HEK293 (cell line): ENCODE results near the gene CHMP4B.
A peak's percentile ranks its signal among the peaks of the same experiment; 100 is the strongest.

Experiments used
- CTCF ChIA-PET: fragments of 350-600 bp; formaldehyde crosslinking; extraction: SDS; loops from one replicate; lab custom pipeline; 2021; ENCODE audit warnings: antibody characterized with exemption; lab: Yijun Ruan, JAX
- POLR2A ChIA-PET: fragments of 300-600 bp; formaldehyde crosslinking; extraction: SDS; loops from one replicate; lab custom pipeline; 2020; ENCODE audit warnings: antibody characterized with exemption, inconsistent platforms; lab: Yijun Ruan, JAX
- H3K27ac ChIP-seq: fragments of 200-500 bp; sonication (Bioruptor generic); 2 replicates; pipeline ENCODE4 v1.5.1; 2014; ENCODE audit warnings: low read depth, low read length, control low read depth, inconsistent platforms; ENCODE audit errors: extremely low read depth
- H3K36me3 ChIP-seq, 2 experiments: fragments of 200-500 bp in 1 of 2; sonication (Bioruptor generic) in 1 of 2; 1 replicate in 1 of 2; 2 replicates in 1 of 2; pipeline ENCODE4 v1.5.1; 2014 to 2017; ENCODE audit warnings: inconsistent platforms in 2 of 2, low read length in 2 of 2; ENCODE audit not compliant: control insufficient read depth in 2 of 2, insufficient read depth in 1 of 2
- H3K4me1 ChIP-seq: fragments of 200-500 bp; sonication (Bioruptor generic); 2 replicates; pipeline ENCODE4 v1.5.1; 2014; ENCODE audit warnings: mild to moderate bottlenecking, low read length, inconsistent platforms; ENCODE audit not compliant: control insufficient read depth, insufficient read depth
- H3K4me3 ChIP-seq: 2 replicates; pipeline ENCODE4 v1.5.1; 2011; ENCODE audit warnings: low read depth, mild to moderate bottlenecking, control low read depth, low read length, moderate library complexity
- H3K9me3 ChIP-seq: fragments of 200-500 bp; sonication (Bioruptor generic); 2 replicates; pipeline ENCODE4 v1.5.1; 2014; ENCODE audit warnings: low read depth, low read length, inconsistent platforms; ENCODE audit not compliant: control insufficient read depth, insufficient read depth
- INSM2 ChIP-seq: fragments of 450-650 bp; formaldehyde crosslinking; IDR thresholded peaks from 2 replicates; pipeline ENCODE4 v1.5.1; 2016; ENCODE audit warnings: missing biosample characterization, missing genetic modification characterization
- KLF9 ChIP-seq: fragments of 450-650 bp; formaldehyde crosslinking; IDR thresholded peaks from 2 replicates; pipeline ENCODE4 v1.5.1; 2016; ENCODE audit warnings: missing biosample characterization, missing genetic modification characterization, low read depth
- PRDM10 ChIP-seq: fragments of 450-650 bp; formaldehyde crosslinking; IDR thresholded peaks from 2 replicates; pipeline ENCODE4 v1.5.1; 2016; ENCODE audit warnings: missing biosample characterization, missing genetic modification characterization
- TRIM28 ChIP-seq: IDR thresholded peaks from 2 replicates; pipeline ENCODE4 v1.6.1; 2011; ENCODE audit warnings: low read length, control low read depth, borderline replicate concordance
- ZBTB20 ChIP-seq: fragments of 450-650 bp; formaldehyde crosslinking; IDR thresholded peaks from 2 replicates; pipeline ENCODE4 v1.5.1; 2016; ENCODE audit warnings: missing biosample characterization, missing genetic modification characterization
- ZNF132 ChIP-seq: fragments of 450-650 bp; formaldehyde crosslinking; IDR thresholded peaks from 2 replicates; pipeline ENCODE4 v1.5.1; 2017; ENCODE audit warnings: missing biosample characterization, missing genetic modification characterization, borderline replicate concordance
- ZNF175 ChIP-seq: fragments of 450-650 bp; formaldehyde crosslinking; IDR thresholded peaks from 2 replicates; pipeline ENCODE4 v1.5.1; 2016; ENCODE audit warnings: missing biosample characterization, missing genetic modification characterization
- ZNF202 ChIP-seq: fragments of 450-650 bp; formaldehyde crosslinking; IDR thresholded peaks from 2 replicates; pipeline ENCODE4 v1.5.1; 2016; ENCODE audit warnings: missing biosample characterization, missing genetic modification characterization, borderline replicate concordance
- ZNF274 ChIP-seq, 2 experiments: fragments of 200-500 bp in 1 of 2; fragments of 450-650 bp in 1 of 2; sonication (Bioruptor generic) in 1 of 2; formaldehyde crosslinking in 1 of 2; IDR thresholded peaks; 2 replicates each; pipeline versions ENCODE4 v1.5.1 to v1.6.1; 2014 to 2016; ENCODE audit warnings: borderline replicate concordance in 1 of 2, inconsistent platforms in 1 of 2, low read length in 1 of 2, missing biosample characterization in 1 of 2, missing genetic modification characterization in 1 of 2
- ZNF37A ChIP-seq: fragments of 450-650 bp; IDR thresholded peaks from 2 replicates; pipeline ENCODE4 v1.5.1; 2018; ENCODE audit warnings: missing biosample characterization, missing genetic modification characterization
- ZNF600 ChIP-seq: fragments of 450-650 bp; formaldehyde crosslinking; IDR thresholded peaks from 2 replicates; pipeline ENCODE4 v1.5.1; 2016; ENCODE audit warnings: missing biosample characterization, missing genetic modification characterization
- ZNF610 ChIP-seq: fragments of 450-650 bp; formaldehyde crosslinking; IDR thresholded peaks from 2 replicates; pipeline ENCODE4 v1.5.1; 2016; ENCODE audit warnings: missing biosample characterization, missing genetic modification characterization, borderline replicate concordance
- ZSCAN16 ChIP-seq: fragments of 450-650 bp; formaldehyde crosslinking; IDR thresholded peaks from 2 replicates; pipeline ENCODE4 v1.5.1; 2016; ENCODE audit warnings: missing biosample characterization, missing genetic modification characterization
- ZSCAN23 ChIP-seq: fragments of 450-650 bp; formaldehyde crosslinking; IDR thresholded peaks from 2 replicates; pipeline ENCODE4 v1.5.1; 2016; ENCODE audit warnings: missing biosample characterization, missing genetic modification characterization
- ZXDB ChIP-seq: fragments of 450-650 bp; formaldehyde crosslinking; IDR thresholded peaks from 2 replicates; pipeline ENCODE4 v1.5.1; 2016; ENCODE audit warnings: missing biosample characterization, missing genetic modification characterization
- TF ChIP-seq, protein P1 (sequence below): fragments of 450-650 bp; formaldehyde crosslinking; IDR thresholded peaks from 2 replicates; pipeline ENCODE4 v1.5.1; 2016; ENCODE audit warnings: missing biosample characterization, missing genetic modification characterization
- TF ChIP-seq, protein P2 (sequence below): fragments of 450-650 bp; formaldehyde crosslinking; IDR thresholded peaks from 2 replicates; pipeline ENCODE4; 2016; ENCODE audit warnings: missing biosample characterization, missing genetic modification characterization

The CHMP4B gene

GRCh38 chr20:33839591-33839990 is 28.4 kb downstream of the CHMP4B start:
- POLR2A ChIA-PET, result no interaction called here

GRCh38 chr20:33840160-33840559 is 29.0 kb downstream of the CHMP4B start:
- Histone ChIP-seq H3K4me3 (no peak overlapping the region), H3K27ac (no peak overlapping the region), H3K9me3 (no peaks in the 10 kb centered on the region), H3K4me1 (peaks cover 26% of the 10 kb centered on the region), H3K36me3 (no peaks in the 10 kb centered on the region)
- POLR2A ChIA-PET, result no interaction called here
- TF ChIP-seq, protein P1, sequence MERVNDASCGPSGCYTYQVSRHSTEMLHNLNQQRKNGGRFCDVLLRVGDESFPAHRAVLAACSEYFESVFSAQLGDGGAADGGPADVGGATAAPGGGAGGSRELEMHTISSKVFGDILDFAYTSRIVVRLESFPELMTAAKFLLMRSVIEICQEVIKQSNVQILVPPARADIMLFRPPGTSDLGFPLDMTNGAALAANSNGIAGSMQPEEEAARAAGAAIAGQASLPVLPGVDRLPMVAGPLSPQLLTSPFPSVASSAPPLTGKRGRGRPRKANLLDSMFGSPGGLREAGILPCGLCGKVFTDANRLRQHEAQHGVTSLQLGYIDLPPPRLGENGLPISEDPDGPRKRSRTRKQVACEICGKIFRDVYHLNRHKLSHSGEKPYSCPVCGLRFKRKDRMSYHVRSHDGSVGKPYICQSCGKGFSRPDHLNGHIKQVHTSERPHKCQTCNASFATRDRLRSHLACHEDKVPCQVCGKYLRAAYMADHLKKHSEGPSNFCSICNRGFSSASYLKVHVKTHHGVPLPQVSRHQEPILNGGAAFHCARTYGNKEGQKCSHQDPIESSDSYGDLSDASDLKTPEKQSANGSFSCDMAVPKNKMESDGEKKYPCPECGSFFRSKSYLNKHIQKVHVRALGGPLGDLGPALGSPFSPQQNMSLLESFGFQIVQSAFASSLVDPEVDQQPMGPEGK (tag by site-specific recombination), result no peak
- TF ChIP-seq ZNF202 (no peak), ZSCAN16 (no peak), ZBTB20 (tag by site-specific recombination) (no peak), PRDM10 (peak; percentile 72)
- CTCF ChIA-PET, result interaction anchor here (1.6 kb wide), 1 partner anchor 230 kb away, joined by 5 read pairs; no protein-coding TSS in a partner anchor

More at GRCh38 chr20:33839591-33839990, 28.4 kb downstream of the CHMP4B start:
- CTCF ChIA-PET, result interaction anchor here (1.6 kb wide), 1 partner anchor 230 kb away, joined by 5 read pairs; no protein-coding TSS in a partner anchor
- TF ChIP-seq ZNF610 (tag by site-specific recombination) (no peak), ZNF37A (tag by site-specific recombination) (no peak), ZSCAN23 (no peak), TRIM28 (no peak), ZNF175 (tag by site-specific recombination) (no peak), ZXDB (tag by site-specific recombination) (no peak), ZNF132 (no peak)
- TF ChIP-seq, protein P2, sequence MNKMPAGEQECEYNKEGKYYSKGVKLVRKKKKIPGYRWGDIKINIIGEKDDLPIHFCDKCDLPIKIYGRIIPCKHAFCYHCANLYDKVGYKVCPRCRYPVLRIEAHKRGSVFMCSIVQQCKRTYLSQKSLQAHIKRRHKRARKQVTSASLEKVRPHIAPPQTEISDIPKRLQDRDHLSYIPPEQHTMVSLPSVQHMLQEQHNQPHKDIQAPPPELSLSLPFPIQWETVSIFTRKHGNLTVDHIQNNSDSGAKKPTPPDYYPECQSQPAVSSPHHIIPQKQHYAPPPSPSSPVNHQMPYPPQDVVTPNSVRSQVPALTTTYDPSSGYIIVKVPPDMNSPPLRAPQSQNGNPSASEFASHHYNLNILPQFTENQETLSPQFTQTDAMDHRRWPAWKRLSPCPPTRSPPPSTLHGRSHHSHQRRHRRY (tag by site-specific recombination), result no peak
- Histone ChIP-seq H3K9me3 (no peaks in the 10 kb centered on the region), H3K36me3 (peaks cover 0 to 3% of the 10 kb centered on the region in 2 experiments; a peak in 2 of 3 replicates), H3K27ac (no peak overlapping the region), H3K4me3 (no peak overlapping the region), H3K4me1 (peaks cover 26% of the 10 kb centered on the region)

GRCh38 chr20:33840759-33841435 is 29.7 kb downstream of the CHMP4B start:
- Histone ChIP-seq H3K36me3 (no peaks in the 10 kb centered on the region), H3K4me3 (no peak overlapping the region), H3K27ac (no peak overlapping the region), H3K9me3 (no peaks in the 10 kb centered on the region), H3K4me1 (peaks cover 26% of the 10 kb centered on the region)
- POLR2A ChIA-PET, result no interaction called here
- TF ChIP-seq INSM2 (tag by site-specific recombination) (no peak), ZNF274 (IDR thresholded peaks at IDR 0.05; ENCODE audit: low read length) (no peak), ZNF274 (tag by site-specific recombination; IDR thresholded peaks at IDR 0.05; ENCODE audit: borderline replicate concordance) (no peak), ZNF600 (tag by site-specific recombination) (0 out of 2 replicates have a peak, but pooled peaks have one; percentile 40), KLF9 (tag by site-specific recombination) (no peak)
- CTCF ChIA-PET, result interaction anchor here (0.9 kb wide), 1 partner anchor 21 kb away, joined by 3 read pairs; no protein-coding TSS in a partner anchor
